ENCODE measurements around the gene FAM168A. TPM values are rescaled to one million over a fixed set of nuclear protein-coding genes. Genes with fewer than 3 reads are reported as not detected.

FAM168A gene
- total RNA-seq, 2 donors from 2014 or later, result 8.9 to 14.0 TPM

- TF ChIP-seq CTCF (IDR thresholded peaks at IDR 0.05) (no peak), POLR2A (IDR thresholded peaks at IDR 0.05) (no peak)
- H3K4me1 ChIP-seq, result peaks cover 11% of the 10 kb centered on the region
- no peak overlapping the region for H3K27ac ChIP-seq
- no peak for ATAC-seq
- H3K9me3 ChIP-seq, result no peaks in the 10 kb centered on the region
- intact Hi-C loops (cut with DNase I), result no loop called here
- 94 to 96% methylated on average over 2 of the region's 2 CpGs for WGBS, 2 donors
- no peaks in the 10 kb centered on the region for H3K36me3 ChIP-seq (replicated peaks in 1 of 2; ENCODE audit: insufficient read depth in 1 of 2, low read depth in 2 of 2)
- H3K27me3 ChIP-seq, result no peaks in the 10 kb centered on the region
- no peak for DNase-seq
- no peak overlapping the region for H3K4me3 ChIP-seq
Measured at GRCh38 chr11:73547706-73548595, 50.0 kb downstream of the FAM168A start.

DNA sequence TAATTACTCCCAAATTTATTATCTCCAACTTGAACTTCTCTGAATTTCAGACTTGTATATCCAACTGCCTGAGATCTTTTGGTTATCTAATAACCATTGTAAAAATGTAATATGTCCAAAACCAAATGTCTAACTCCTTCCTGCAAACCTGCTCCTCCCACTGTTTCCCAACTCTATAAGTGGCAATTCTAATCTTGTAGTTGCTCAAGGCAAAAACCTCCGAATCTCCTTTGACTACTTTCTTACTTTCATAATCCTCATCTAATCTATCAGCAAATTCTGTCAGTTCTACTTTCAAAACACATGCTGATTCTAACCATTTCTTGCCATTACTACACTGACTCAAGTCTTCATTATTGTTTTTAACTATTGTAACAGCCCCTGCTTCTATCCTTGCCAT, 55.7 kb downstream of the FAM168A start:
- Histone ChIP-seq H3K27me3 (no peaks in the 10 kb centered on the region), H3K36me3 (replicated peaks in 1 of 2; ENCODE audit: insufficient read depth in 1 of 2, low read depth in 2 of 2) (no peaks in the 10 kb centered on the region), H3K4me1 (peaks cover 8% of the 10 kb centered on the region), H3K4me3 (no peak overlapping the region), H3K27ac (no peak overlapping the region), H3K9me3 (no peaks in the 10 kb centered on the region)
- ATAC-seq, result no peak
- no peak for TF ChIP-seq POLR2A (IDR thresholded peaks at IDR 0.05)
- TF ChIP-seq CTCF (IDR thresholded peaks at IDR 0.05), result no peak
- DNase-seq, result no peak
- intact Hi-C loops (cut with DNase I), result no loop called here
- WGBS, 2 donors, result 58 to 71% methylated on average over 1 of the region's 1 CpG

DNA sequence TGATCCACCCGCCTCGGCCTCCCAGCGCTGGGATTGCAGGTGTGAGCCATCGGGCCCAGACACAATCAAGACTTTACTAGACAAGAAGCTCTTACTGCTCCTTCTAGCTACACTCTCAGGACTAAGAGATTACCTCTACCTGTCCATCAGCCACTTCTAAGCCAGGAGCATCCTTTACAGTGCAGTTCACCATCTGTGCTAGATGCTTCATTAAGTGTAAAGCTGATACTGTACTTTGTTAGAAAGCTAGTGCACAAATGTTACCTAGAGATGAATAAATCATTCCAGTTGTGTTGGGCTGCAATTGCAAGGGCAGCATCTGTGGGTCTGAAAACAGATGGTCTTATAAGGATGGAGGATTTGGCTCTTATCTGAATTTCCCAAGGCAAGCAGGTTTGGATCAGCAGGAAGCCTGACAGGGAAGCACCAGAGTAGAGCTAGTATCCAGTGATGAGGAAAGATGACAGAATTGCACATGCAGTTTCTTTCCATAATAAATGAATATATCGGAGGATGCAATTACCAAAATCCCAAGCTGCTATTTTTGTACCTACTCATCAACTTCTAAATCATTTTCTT, 58.3 kb downstream of the FAM168A start:
- Histone ChIP-seq H3K27me3 (no peaks in the 10 kb centered on the region), H3K9me3 (no peaks in the 10 kb centered on the region), H3K36me3 (replicated peaks in 1 of 2; ENCODE audit: insufficient read depth in 1 of 2, low read depth in 2 of 2) (no peaks in the 10 kb centered on the region), H3K4me1 (peaks cover 8% of the 10 kb centered on the region), H3K27ac (no peak overlapping the region), H3K4me3 (no peak overlapping the region)
- no peak for DNase-seq
- WGBS, 2 donors, result 93 to 97% methylated on average over 5 of the region's 5 CpGs
- ATAC-seq, result no peak
- intact Hi-C loops (cut with DNase I), result no loop called here
- no peak for TF ChIP-seq POLR2A (IDR thresholded peaks at IDR 0.05)
- no peak for TF ChIP-seq CTCF (IDR thresholded peaks at IDR 0.05)

- intact Hi-C loops (cut with DNase I), result no loop called here
- no peaks in the 10 kb centered on the region for H3K36me3 ChIP-seq (replicated peaks in 1 of 2; ENCODE audit: insufficient read depth in 1 of 2, low read depth in 2 of 2)
- WGBS, 2 donors, result 52 to 81% methylated on average over 1 of the region's 1 CpG
Measured at GRCh38 chr11:73538381-73538872, 59.5 kb downstream of the FAM168A start.

More at GRCh38 chr11:73538381-73538872, 59.5 kb downstream of the FAM168A start:
- no peaks in the 10 kb centered on the region for H3K27me3 ChIP-seq
- H3K4me3 ChIP-seq, result no peak overlapping the region
- no peaks in the 10 kb centered on the region for H3K9me3 ChIP-seq
- DNase-seq (no peak), ATAC-seq (no peak)
- TF ChIP-seq CTCF (IDR thresholded peaks at IDR 0.05), result no peak
- TF ChIP-seq POLR2A (IDR thresholded peaks at IDR 0.05), result no peak
- H3K27ac ChIP-seq, result peak overlapping the region in 1 of 4 donors; percentile 55
- peaks cover 8% of the 10 kb centered on the region for H3K4me1 ChIP-seq
